Measurements from ENCODE around the gene CTCFL. TPM values are rescaled to one million over a fixed set of nuclear protein-coding genes. Genes with fewer than 3 reads are reported as not detected.

Gene CTCFL
- total and polyA plus RNA-seq, 2 of the 8 experiments (the other 6 are each of a cell fraction or from before 2014, with no cell fraction given), result 0.30 to 0.80 TPM

GRCh38 chr20:57504411-57504810 is 20.5 kb downstream of the CTCFL start:
- Histone ChIP-seq H2BK120ac (replicated peaks; ENCODE audit: low read depth, low read length) (no peak overlapping the region), H4K20me1 (replicated peaks in 1 of 2; ENCODE audit: control insufficient read depth in 1 of 2, insufficient read depth in 2 of 2, low read length in 2 of 2) (no peaks in the 10 kb centered on the region), H3K9me3 (ENCODE audit: insufficient read depth in 2 of 2, low read depth in 1 of 2, low read length in 1 of 2) (peaks cover 0 to 3% of the 10 kb centered on the region in 2 experiments; a peak in 2 of 4 replicates), H3K27me3 (replicated peaks in 1 of 4; ENCODE audit: control insufficient read depth in 3 of 4, extremely low read depth in 1 of 4, insufficient read depth in 3 of 4, low read length in 3 of 4) (no peaks in the 10 kb centered on the region), H3K56ac (replicated peaks; ENCODE audit: insufficient read length, low read depth, low read length) (no peak overlapping the region), H3K4me1 (replicated peaks in 1 of 4; ENCODE audit: control insufficient read depth in 3 of 4, insufficient read depth in 4 of 4, low read length in 3 of 4) (peaks cover 0 to 6% (median 0%) of the 10 kb centered on the region in 4 experiments; a peak in 3 of 7 replicates), H2BK15ac (ENCODE audit: low read length) (no peak overlapping the region), H3K18ac (ENCODE audit: extremely low read depth, low read length) (no peak overlapping the region), H2BK12ac (ENCODE audit: low read depth, low read length) (no peak overlapping the region), H2AFZ (ENCODE audit: low read length) (no peak overlapping the region), H3K23ac (ENCODE audit: insufficient read length) (no peak overlapping the region), H3K4ac (replicated peaks; ENCODE audit: insufficient read length, low read depth, low read length) (no peak overlapping the region), H2BK5ac (ENCODE audit: low read depth, low read length) (no peak overlapping the region), H3K4me3 (ENCODE audit: extremely low read depth in 1 of 4, insufficient read depth in 2 of 4, low read depth in 3 of 4, low read length in 4 of 4) (no peak overlapping the region), H3K4me2 (ENCODE audit: insufficient read depth in 1 of 2, low read depth in 2 of 2, low read length in 2 of 2) (no peak overlapping the region), H3K27ac (ENCODE audit: low read depth, low read length) (no peak overlapping the region), H3K14ac (ENCODE audit: insufficient read length) (no peak overlapping the region), H3K36me3 (ENCODE audit: control insufficient read depth in 2 of 4, insufficient read depth in 4 of 4, low read length in 3 of 4) (no peaks in the 10 kb centered on the region), H3K9ac (replicated peaks in 1 of 4; ENCODE audit: extremely low read depth in 1 of 4, low read depth in 3 of 4, low read length in 3 of 4) (no peak overlapping the region), H2AK5ac (ENCODE audit: low read depth, low read length) (no peak overlapping the region), H3K23me2 (ENCODE audit: low read depth, low read length) (no peaks in the 10 kb centered on the region), H4K5ac (ENCODE audit: insufficient read length, low read depth, low read length) (no peak overlapping the region), H3K79me2 (ENCODE audit: control insufficient read depth in 1 of 2, insufficient read depth in 2 of 2, low read length in 2 of 2) (no peaks in the 10 kb centered on the region), H2BK20ac (ENCODE audit: low read length) (no peak overlapping the region), H3K79me1 (ENCODE audit: low read depth, low read length) (no peaks in the 10 kb centered on the region), H4K8ac (ENCODE audit: extremely low read depth, insufficient read depth, low read length) (no peak overlapping the region), H4K91ac (replicated peaks; ENCODE audit: insufficient read length, low read length) (no peak overlapping the region)
- POLR2A ChIA-PET (ENCODE audit: partially characterized antibody), result no interaction called here
- DNase-seq (ENCODE audit: low read depth in 1 of 2, low spot score in 2 of 2) (no peak), FAIRE-seq (no peak)
- TF ChIP-seq CEBPB (IDR thresholded peaks at IDR 0.05; ENCODE audit: low read depth, low read length), result no peak
- CTCF ChIA-PET (ENCODE audit: partially characterized antibody), result interaction anchor here (0.6 to 2.6 kb wide), 7 partner anchors 10 to 91 kb away, joined by 3 to 9 read pairs (median 4); no protein-coding TSS in a partner anchor
- 94% methylated on average over 6 of the region's 6 CpGs; no CpG with 5 or more reads in 1 of the 2 experiments for WGBS, 2 experiments (ENCODE audit: extremely low coverage in 1 of 2, insufficient coverage in 1 of 2, insufficient read length in 1 of 2, insufficient replicate concordance in 2 of 2, low coverage in 1 of 2, low lambda C conversion rate in 2 of 2, missing lambda C conversion rate in 1 of 2)

Measured in H1 (cell line).